KOPT-K1 (cell line): Measurements from ENCODE around the gene TMEM132D.

Experiments
- H3K27ac ChIP-seq: fragments of 200-600 bp; sonication (generic); 2 replicates; pipeline ENCODE4 v1.5.1; 2016; ENCODE audit warnings: antibody characterized with exemption, mild to moderate bottlenecking, low read depth, low read length; ENCODE audit not compliant: poor library complexity, severe bottlenecking
- H3K36me3 ChIP-seq: fragments of 200-600 bp; sonication (generic); 2 replicates; pipeline ENCODE4 v1.5.1; 2017; ENCODE audit warnings: antibody characterized with exemption, mild to moderate bottlenecking, low read length, moderate library complexity; ENCODE audit not compliant: insufficient read depth
- H3K9me3 ChIP-seq: fragments of 200-600 bp; sonication (generic); 2 replicates; pipeline ENCODE4 v1.5.1; 2017; ENCODE audit warnings: antibody characterized with exemption, low read length, mild to moderate bottlenecking; ENCODE audit not compliant: insufficient read depth, poor library complexity, severe bottlenecking

TMEM132D gene

GRCh38 chr12:129101404-129101803 lies 802.4 kb downstream of the TMEM132D start:
- H3K9me3 ChIP-seq: peaks cover 10% of the 10 kb centered on the region
- no peak overlapping the region for H3K27ac ChIP-seq
- no peaks in the 10 kb centered on the region for H3K36me3 ChIP-seq

GRCh38 chr12:129097451-129097850 lies 806.4 kb downstream of the TMEM132D start:
- no peak overlapping the region for H3K27ac ChIP-seq

DNA sequence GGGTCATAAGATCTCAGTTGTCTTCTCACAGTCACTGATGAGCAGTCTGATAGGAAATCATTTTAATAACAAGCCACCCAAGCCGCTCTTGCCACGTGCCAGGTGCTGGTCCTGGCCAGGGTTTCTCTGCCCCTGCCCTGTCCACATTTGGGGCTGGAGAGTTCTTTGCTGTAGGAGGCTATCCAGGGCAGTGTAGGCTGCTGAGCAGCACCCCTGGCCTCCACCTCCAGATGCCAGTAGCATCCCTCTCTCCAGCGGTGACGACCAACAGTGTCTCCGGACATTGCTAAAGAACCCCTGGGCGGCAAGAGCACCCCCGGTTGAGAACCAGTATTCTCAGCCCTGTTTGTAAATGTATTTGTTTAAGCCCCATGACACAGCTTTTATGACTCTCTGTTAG lies 806.9 kb downstream of the TMEM132D start:
- Histone ChIP-seq H3K9me3 (peaks cover 10% of the 10 kb centered on the region), H3K36me3 (no peaks in the 10 kb centered on the region), H3K27ac (no peak overlapping the region)

More at GRCh38 chr12:129097451-129097850, 806.4 kb downstream of the TMEM132D start:
- Histone ChIP-seq H3K9me3 (peaks cover 10% of the 10 kb centered on the region), H3K36me3 (no peaks in the 10 kb centered on the region)

GRCh38 chr12:129096184-129096583 lies 807.6 kb downstream of the TMEM132D start:
- Histone ChIP-seq H3K36me3 (no peaks in the 10 kb centered on the region), H3K27ac (no peak overlapping the region), H3K9me3 (peaks cover 7% of the 10 kb centered on the region)

DNA sequence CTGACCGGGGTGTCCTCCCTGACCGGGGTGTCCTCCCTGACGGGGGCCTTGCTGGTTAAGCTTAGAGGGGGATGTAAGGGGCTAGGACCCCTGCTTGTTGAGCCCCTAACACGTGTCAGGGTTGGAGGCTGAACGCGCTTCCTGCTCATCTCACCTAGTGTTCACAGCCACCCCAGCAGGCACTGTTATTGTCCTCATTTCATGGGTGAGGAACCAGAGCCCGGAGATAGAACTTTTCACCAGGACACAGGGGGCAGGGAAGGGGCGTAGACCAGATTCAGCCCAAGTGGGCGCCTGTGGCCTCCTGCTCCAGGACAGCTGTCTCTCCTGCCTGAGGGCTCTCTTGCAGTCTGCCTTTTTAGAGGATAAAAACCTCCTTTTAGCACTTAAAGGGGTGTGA lies 814.2 kb downstream of the TMEM132D start:
- no peaks in the 10 kb centered on the region for H3K36me3 ChIP-seq
- H3K27ac ChIP-seq: no peak overlapping the region
- H3K9me3 ChIP-seq: no peaks in the 10 kb centered on the region

DNA sequence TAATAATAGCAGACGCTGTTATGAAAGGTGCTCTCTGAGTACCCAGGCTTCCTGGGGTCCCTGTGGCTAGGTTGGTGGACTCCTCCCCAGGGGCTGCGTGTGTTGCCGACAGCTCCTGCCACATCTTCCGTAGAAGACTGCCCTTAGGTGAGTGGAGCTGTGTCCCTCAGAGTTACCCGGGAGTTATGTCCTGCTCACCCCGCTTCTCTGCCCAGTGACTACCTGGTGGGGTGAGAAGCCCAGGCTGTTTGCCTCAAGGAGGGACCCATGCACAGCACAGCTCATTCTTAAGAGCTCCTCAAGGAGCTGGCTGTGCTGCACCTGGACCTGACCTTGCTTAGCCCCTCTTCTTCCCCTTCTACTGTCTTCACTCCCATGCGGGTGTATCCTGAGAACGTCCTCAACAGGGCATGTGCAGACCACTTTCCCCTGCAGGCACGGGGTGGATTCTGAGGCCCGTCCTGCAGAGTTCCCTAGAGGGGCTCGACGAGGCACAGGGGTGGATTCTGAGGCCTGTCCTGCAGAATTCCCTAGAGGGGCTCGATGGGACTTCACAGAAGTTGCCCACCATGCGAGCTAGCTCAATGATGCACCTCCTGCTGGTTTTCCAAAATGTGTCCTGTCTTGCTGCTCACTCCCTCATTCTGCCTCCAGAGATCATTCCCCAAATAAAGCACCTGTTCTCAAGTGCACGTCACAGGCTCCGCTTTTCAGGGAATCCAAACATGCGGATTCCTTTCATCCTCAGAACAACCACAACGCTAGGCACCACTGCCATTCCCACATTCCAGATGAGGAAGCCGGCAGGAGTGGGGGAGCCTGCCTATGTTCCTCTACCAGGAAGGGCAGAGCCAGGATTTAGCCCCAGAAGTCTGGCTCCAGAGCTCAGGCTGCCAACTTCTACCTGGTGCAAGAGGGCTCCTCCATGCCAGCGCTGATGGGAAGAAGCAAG lies 818.7 kb downstream of the TMEM132D start:
- Histone ChIP-seq H3K9me3 (no peaks in the 10 kb centered on the region), H3K27ac (no peak overlapping the region)

GRCh38 chr12:129083121-129083840 lies 820.5 kb downstream of the TMEM132D start:
- H3K9me3 ChIP-seq: no peaks in the 10 kb centered on the region
- no peak overlapping the region for H3K27ac ChIP-seq
- H3K36me3 ChIP-seq: no peaks in the 10 kb centered on the region

More for the DNA sequence above, 818.7 kb downstream of the TMEM132D start:
- H3K36me3 ChIP-seq: no peaks in the 10 kb centered on the region

- no peak overlapping the region for H3K27ac ChIP-seq
- H3K36me3 ChIP-seq: no peaks in the 10 kb centered on the region
- no peaks in the 10 kb centered on the region for H3K9me3 ChIP-seq
Measured at GRCh38 chr12:129082441-129082840, 821.4 kb downstream of the TMEM132D start.

DNA sequence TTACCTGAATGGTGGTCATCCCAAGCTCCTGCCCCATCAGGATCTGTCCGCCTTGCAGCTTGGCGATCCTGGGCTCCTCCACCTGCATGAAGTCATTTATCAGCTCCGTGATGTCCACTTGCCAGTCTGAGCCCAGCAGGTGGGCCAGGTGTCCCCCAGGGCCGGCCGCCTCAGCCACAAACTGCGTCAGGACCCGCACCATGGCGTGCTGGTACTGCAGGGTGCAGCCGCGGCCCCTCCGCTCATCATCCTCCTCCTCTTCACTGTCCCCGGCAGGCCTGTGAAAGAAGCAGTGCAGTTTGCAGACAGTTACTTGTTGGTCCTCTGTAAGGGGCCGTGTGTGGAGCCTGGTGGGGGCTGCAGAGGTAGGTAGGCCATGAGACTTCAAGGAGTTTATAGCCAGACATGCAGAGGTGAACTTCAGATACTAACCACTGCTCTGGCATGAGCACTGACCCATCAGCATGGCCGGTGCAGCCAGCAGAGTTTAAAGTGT lies 822.0 kb downstream of the TMEM132D start:
- Histone ChIP-seq H3K36me3 (no peaks in the 10 kb centered on the region), H3K27ac (no peak overlapping the region), H3K9me3 (no peaks in the 10 kb centered on the region)

GRCh38 chr12:129080821-129081220 lies 823.0 kb downstream of the TMEM132D start:
- no peaks in the 10 kb centered on the region for H3K36me3 ChIP-seq
- H3K9me3 ChIP-seq: no peaks in the 10 kb centered on the region
- H3K27ac ChIP-seq: no peak overlapping the region

GRCh38 chr12:129080391-129080790 lies 823.4 kb downstream of the TMEM132D start:
- no peaks in the 10 kb centered on the region for H3K36me3 ChIP-seq
- H3K9me3 ChIP-seq: no peaks in the 10 kb centered on the region
- no peak overlapping the region for H3K27ac ChIP-seq

DNA sequence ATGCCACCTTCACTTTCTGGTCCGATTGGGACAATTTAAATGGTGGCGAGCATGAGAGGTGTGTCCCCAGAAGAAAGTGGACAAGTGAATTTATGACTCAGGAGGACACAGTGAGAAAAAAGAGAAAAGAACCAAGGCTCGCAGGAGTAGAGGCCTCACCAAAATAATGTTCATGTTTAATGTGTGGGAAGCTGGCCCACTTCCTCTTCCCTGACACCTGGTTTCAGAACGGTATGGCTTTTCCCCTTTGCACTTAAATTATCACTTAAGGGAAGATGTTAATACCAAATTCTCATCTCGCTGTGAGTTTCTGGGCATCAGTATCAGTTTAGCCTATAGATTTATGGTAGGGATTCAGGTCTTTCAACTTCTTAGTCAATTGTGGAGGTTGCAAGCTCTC lies 824.1 kb downstream of the TMEM132D start:
- Histone ChIP-seq H3K36me3 (no peaks in the 10 kb centered on the region), H3K27ac (no peak overlapping the region), H3K9me3 (no peaks in the 10 kb centered on the region)

- Histone ChIP-seq H3K9me3 (no peaks in the 10 kb centered on the region), H3K27ac (no peak overlapping the region), H3K36me3 (no peaks in the 10 kb centered on the region)
Measured at GRCh38 chr12:129076441-129077320, 827.1 kb downstream of the TMEM132D start.

DNA sequence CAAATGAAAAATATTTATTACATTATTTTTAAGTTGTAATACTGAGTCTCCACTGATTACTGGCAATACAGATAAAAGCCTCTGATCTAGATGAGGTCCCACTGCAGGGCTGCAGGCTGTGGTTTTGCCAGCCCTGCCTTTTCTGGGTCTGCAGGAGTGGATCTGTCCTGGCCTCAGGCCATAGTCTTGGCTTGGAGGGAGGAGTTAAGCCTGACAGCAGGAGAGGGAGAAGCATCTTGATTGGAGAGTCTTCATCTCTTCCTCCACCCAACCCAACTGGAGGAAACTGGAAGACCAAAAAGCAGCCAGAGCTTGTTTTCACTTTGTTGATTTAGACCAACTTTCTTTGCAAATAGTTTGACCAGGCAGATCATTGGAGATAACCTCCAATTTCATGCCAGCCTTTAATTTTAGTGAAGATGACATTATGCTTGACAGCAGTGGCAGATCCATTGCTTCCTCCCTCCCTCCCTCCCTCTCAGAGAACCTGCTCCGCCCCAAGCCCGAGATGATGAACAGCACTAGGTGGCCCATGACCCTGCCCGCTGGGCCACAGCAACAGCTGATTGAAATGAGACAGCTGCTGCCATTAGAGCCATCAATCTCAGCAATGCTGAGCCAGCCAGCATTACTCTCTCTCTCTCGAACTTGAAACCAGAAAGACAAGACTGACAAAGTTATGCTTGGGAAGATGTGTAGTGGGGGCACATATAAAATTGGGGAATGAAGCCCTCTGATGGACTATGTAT lies 828.2 kb downstream of the TMEM132D start:
- H3K9me3 ChIP-seq: no peaks in the 10 kb centered on the region
- no peaks in the 10 kb centered on the region for H3K36me3 ChIP-seq
- no peak overlapping the region for H3K27ac ChIP-seq
